ENCODE data around the gene FRK.

- TF ChIP-seq TAF1 (IDR thresholded peaks at IDR 0.05; ENCODE audit: low read depth, low read length) (no peak), POLR2AphosphoS5 (IDR thresholded peaks at IDR 0.05; ENCODE audit: low read depth, low read length) (no peak), POU2F2 (IDR thresholded peaks at IDR 0.05; ENCODE audit: low read depth, low read length) (no peak)
These were observed 43.7 kb downstream of the FRK start for GRCh38 chr6:116016846-116017545.

All from GM12891 (cell line).